Panc1 (cell line): ENCODE data around the gene LINGO3.

Source experiments
- CTCF ChIP-seq: fragments of 450-650 bp; IDR thresholded peaks from 2 replicates; pipeline ENCODE4 v1.5.1; 2017; ENCODE audit warnings: mild to moderate bottlenecking
- POLR2AphosphoS5 ChIP-seq: IDR thresholded peaks from 2 replicates; pipeline ENCODE4 v1.6.1; 2012; ENCODE audit warnings: mild to moderate bottlenecking, low read depth, low read length, moderate library complexity
- SIN3A ChIP-seq: IDR thresholded peaks from 2 replicates; pipeline ENCODE4 v1.6.1; 2012; ENCODE audit warnings: low read depth, mild to moderate bottlenecking, low read length, moderate library complexity, borderline replicate concordance; ENCODE audit not compliant: insufficient read depth
- TCF7L2 ChIP-seq: IDR thresholded peaks from 2 replicates; pipeline ENCODE4 v1.6.1; 2011; ENCODE audit warnings: mild to moderate bottlenecking, low read depth, low read length, inconsistent platforms
- TF ChIP-seq, protein P1 (sequence below), 2 experiments: IDR thresholded peaks; 2 replicates each; pipeline ENCODE4 v1.6.1; 2011 to 2012; ENCODE audit warnings: low read depth in 2 of 2, control low read depth in 1 of 2, low read length in 1 of 2, mild to moderate bottlenecking in 1 of 2, moderate library complexity in 1 of 2; ENCODE audit not compliant: insufficient read depth in 1 of 2

DNA sequence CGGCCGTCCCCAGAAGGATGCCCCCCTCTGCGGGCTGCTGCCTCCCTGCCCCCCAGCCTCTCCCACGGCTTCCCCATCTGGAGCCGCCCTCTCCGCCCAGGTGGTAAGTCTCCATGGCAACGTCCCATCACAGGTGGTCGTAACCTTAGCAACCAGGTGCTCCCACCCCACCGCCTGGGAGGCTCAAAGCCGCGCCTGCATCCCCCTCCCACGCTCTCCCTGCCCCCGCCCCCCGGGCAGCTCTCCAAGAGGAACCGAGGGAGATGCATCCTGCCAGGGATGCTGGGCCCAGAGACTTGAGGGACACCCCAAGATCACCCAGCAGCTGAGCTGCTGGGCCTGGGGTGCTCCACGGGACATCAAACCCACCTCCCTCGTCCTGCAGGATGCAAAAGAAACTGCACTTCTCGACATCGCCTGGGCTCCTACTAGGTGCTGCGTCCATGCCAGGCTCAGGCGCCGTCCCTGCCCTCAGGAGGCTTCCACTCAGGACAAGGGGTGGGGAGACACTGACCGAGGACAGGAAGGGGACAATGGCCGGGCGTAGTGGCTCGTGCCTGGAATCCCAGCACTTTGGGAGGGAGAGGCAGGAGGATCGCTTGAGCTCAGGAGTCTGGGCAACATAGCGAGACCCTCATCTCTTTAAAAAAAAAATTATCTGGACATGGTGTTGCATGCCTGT is 5.0 kb upstream of the LINGO3 start:
- no peak for TF ChIP-seq CTCF
- TF ChIP-seq POLR2AphosphoS5 = no peak
- no peak for TF ChIP-seq TCF7L2
- TF ChIP-seq SIN3A = no peak
- TF ChIP-seq, protein P1, sequence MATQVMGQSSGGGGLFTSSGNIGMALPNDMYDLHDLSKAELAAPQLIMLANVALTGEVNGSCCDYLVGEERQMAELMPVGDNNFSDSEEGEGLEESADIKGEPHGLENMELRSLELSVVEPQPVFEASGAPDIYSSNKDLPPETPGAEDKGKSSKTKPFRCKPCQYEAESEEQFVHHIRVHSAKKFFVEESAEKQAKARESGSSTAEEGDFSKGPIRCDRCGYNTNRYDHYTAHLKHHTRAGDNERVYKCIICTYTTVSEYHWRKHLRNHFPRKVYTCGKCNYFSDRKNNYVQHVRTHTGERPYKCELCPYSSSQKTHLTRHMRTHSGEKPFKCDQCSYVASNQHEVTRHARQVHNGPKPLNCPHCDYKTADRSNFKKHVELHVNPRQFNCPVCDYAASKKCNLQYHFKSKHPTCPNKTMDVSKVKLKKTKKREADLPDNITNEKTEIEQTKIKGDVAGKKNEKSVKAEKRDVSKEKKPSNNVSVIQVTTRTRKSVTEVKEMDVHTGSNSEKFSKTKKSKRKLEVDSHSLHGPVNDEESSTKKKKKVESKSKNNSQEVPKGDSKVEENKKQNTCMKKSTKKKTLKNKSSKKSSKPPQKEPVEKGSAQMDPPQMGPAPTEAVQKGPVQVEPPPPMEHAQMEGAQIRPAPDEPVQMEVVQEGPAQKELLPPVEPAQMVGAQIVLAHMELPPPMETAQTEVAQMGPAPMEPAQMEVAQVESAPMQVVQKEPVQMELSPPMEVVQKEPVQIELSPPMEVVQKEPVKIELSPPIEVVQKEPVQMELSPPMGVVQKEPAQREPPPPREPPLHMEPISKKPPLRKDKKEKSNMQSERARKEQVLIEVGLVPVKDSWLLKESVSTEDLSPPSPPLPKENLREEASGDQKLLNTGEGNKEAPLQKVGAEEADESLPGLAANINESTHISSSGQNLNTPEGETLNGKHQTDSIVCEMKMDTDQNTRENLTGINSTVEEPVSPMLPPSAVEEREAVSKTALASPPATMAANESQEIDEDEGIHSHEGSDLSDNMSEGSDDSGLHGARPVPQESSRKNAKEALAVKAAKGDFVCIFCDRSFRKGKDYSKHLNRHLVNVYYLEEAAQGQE (IDR thresholded peaks at IDR 0.05; ENCODE audit: insufficient read depth in 1 of 2, low read depth in 2 of 2, low read length in 1 of 2) = no peak
